Lower leg skin (tissue), 3 donors: ENCODE results near the gene PRDM2.

Experiments
- POLR2A ChIP-seq, 2 donors: fragments of 450-650 bp; IDR thresholded peaks; one replicate each; pipeline ENCODE4 v1.6.1; 2016 to 2017; ENCODE audit warnings: antibody characterized with exemption in 2 of 2, mild to moderate bottlenecking in 1 of 2, moderate library complexity in 1 of 2
- TF ChIP-seq, protein P1 (sequence below), 3 donors: fragments of 450-650 bp; IDR thresholded peaks; one replicate each; pipeline ENCODE4 v1.5.1; 2016; ENCODE audit warnings: antibody characterized with exemption in 3 of 3, mild to moderate bottlenecking in 3 of 3, moderate library complexity in 2 of 3

DNA sequence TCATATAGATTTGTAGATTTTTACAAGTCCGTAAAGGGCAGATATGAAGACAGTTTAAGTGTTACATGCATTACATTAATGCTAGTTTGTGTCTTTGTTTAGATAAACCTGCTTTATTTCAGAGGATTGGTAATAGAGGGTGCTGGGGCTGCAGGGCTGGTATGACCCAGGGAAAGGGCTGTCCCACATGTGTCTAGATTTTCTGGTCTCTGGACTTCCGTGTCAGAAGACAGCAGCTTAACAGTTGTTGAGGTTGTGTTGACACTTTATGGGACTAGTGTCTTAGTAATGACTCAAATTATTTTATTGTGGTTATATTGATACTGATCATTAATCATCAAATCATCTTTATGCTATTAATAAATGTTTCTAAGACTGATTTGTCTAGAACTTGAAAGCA is 10.1 kb downstream of the PRDM2 start:
- TF ChIP-seq POLR2A (IDR thresholded peaks at IDR 0.05), result no peak
- TF ChIP-seq, protein P1, sequence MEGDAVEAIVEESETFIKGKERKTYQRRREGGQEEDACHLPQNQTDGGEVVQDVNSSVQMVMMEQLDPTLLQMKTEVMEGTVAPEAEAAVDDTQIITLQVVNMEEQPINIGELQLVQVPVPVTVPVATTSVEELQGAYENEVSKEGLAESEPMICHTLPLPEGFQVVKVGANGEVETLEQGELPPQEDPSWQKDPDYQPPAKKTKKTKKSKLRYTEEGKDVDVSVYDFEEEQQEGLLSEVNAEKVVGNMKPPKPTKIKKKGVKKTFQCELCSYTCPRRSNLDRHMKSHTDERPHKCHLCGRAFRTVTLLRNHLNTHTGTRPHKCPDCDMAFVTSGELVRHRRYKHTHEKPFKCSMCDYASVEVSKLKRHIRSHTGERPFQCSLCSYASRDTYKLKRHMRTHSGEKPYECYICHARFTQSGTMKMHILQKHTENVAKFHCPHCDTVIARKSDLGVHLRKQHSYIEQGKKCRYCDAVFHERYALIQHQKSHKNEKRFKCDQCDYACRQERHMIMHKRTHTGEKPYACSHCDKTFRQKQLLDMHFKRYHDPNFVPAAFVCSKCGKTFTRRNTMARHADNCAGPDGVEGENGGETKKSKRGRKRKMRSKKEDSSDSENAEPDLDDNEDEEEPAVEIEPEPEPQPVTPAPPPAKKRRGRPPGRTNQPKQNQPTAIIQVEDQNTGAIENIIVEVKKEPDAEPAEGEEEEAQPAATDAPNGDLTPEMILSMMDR (IDR thresholded peaks at IDR 0.05), result no peak
